Suppressor macrophage treated with lipopolysaccharide for 4 hours (primary cell): ENCODE data around the gene LPA.
"Not testable (repeated sequence)": the region's sequence is repeated elsewhere in the genome, so short reads cannot be mapped to it uniquely, and the experiment has no call there.

Experiments used
- DNase-seq: peaks from one replicate; pipeline ENCODE4 v3.0.0-alpha.2; 2020

Gene LPA

DNA sequence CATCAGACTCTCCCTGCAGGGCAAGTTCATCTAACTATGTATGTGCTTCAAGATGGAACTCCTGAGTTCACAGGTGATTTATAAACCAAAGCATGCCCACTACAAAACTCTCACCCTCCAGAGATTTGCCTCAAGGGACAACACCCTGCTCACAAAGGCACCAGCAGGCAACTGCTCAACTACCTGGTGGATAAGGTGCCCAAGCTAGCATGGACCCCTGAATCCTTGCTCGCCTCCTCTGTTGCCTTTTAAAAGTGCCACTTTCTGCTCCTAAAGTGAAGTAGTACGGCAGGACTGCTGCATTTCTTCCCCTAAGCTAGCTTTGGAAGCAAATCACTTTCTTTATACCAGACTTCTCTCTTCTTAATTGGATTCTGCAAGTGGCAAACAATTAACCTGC is 1.2 kb downstream of the LPA start:
- no peak for DNase-seq

DNA sequence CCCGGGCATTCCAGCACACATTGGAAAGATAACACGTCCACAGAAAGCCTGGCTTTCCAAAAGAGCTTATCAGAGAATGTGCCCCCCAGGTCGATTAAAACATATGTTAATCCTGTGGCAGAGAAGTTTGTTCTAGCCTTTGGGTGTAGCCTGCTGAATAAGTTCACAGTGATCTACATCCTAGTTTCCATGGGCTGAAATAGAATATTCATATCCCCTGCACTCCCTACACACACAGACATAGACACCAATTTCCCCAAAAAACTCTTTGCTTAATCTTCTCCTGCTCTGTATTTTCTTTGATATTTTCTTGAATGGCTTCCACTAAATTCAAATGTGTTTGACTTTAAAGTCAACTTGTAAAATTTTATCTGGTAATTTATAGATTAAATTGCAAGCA is 1.6 kb downstream of the LPA start:
- no peak for DNase-seq

DNA sequence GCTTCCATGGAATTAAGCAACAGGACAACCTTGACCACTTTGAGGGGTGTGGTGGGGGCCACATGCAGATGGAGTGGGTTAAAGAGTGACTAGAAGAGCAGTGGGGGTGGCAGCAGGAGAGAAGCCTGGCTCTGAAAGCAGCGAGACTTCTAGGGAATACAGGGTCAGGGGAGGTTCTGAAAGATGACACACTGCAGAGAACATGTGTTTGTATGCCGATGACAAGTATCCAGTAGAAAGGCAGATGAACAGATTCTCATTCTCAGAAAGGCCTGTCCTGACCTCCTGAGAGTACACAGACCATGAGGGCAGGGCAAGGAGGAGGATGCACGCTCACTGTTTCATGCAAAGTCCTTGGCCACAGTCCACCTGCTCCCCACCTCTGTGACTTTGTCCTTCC is 2.9 kb downstream of the LPA start:
- DNase-seq, result no peak

DNA sequence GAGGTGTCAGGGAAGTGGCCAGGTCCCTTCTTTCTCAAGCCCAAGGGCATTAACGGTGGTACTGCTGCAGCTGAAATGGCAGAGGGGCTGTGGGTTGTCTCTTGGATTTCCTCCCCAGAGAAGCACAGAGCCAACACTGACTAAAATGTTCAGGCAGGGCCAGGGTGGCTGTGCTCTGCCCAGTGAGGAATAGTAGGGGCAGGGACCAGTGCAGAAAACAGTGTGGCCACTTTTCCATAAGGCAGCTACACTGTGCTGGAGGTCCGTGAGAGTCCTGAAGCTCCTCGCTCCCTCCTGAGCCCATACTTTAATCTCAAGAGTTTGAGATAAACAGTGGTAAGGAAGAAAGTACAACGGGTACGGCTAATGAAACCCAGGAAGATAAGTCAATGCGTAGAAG is 4.5 kb downstream of the LPA start:
- DNase-seq, result no peak

DNA sequence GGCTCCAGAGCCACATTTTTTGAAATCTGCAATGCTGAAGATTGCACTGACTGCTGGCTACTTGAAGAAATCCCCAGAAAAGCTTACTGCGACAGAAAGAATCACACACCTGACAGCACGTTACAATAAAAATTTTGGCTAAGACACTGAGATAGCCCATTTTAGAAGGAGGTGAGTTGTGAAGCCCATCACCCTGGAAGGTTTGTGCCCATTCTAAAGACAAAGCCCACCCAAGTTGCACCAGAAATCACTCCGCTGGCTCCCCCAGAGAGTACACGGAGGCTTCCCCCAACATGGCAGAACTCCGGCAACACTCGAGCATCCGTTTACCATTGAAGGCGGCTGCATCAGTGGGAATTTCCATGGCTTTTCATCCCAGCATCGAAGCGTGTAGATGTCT is 29.4 kb downstream of the LPA start:
- DNase-seq, result no peak

DNA sequence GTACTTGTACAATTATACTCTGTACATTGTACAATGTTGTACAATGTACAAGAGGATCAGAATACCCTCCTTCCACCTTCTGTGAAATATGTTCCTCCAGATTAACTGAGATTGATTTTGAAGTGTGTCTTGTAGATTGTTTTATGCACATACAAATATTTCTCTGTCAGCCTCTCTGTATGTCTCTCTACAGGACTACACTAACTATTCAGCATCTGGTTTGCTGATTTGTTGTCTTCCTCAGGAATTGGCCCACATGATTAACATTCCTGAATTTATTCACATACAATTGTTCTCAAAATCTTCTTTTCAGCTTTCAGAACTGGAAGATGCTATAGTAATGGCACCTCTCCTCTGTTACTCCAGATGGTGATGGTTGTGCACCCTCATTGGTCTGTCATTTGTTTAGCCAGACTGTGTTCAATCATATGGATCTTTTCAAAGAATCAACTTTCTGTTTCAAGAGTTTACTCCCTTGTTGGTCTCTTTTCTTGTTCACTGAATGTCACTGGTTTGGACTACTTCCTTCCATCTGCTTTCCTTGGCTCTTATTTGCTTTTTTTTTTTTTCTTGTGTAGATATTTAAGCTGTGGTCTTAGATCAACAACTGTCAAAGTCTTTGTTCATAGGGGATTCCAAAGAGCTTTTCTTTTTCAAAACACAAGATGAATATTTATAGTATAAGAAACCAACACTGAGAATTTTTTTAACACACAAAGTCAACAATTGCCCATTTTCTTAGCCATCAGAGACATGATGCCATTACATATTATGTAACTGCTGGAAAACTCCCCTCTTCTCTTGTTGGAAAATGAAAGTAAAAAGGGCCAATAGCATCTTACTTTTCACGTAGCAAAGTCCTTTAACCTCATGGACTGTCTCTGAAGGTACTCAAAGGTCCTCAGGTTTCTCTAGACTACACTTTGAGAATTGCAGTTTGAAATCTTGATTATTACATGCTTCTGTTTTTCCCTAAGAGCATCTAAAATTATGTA is 67.9 kb downstream of the LPA start:
- DNase-seq, result no peak

DNA sequence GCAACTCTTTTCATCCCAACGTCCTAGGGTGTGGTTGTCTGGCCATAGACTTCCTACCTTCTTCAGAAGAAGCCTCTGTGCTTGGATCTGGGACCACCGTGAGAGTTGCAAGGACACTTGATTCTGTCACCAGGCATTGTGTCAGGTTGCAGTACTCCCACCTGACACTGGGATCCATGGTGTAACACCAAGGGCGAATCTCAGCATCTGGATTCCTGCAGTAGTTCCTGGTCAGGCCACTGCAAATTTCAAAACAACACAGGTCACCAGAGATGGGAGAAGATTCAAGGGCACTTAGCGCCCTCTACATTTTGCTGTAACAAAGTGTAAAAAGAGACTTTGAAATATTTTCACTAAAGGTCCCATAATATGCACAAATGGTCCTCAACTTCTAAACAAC is 68.8 kb downstream of the LPA start:
- DNase-seq, result not testable (repeated sequence)

DNA sequence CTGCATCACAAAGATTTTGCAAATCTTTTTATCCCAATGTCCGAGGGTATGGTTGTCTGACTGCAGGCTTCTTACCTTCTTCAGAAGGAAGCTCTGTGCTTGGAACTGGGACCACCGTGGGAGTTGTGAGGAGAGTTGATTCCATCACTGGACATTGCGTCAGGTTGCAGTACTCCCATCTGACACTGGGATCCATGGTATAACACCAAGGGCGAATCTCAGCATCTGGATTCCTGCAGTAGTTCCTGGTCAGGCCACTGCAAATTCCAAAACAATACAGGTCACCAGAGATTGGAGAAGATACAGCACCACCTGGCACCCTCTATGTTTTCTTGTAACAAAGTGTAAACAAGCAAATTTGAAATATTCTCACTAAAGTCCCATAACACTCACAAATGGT is 77.7 kb downstream of the LPA start:
- DNase-seq, result no peak

DNA sequence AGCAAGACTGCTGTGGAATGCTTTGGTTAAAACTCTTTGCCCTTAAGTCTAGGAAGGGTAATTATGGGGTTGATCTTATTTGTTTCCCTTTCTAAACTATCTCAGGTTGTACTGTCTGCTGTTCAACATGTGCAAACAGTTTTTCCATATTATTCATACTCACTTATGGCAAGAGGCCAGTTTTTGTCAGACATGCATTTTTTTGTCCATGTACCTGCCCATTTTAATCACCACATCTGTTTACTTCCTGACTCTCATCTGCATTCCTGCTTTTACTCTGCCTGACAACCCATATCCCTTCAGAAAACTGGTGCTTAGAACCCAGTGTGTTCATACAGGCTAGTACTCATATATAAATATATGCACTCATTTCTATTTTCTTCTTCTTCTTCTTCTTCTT is 80.3 kb downstream of the LPA start:
- no peak for DNase-seq

DNA sequence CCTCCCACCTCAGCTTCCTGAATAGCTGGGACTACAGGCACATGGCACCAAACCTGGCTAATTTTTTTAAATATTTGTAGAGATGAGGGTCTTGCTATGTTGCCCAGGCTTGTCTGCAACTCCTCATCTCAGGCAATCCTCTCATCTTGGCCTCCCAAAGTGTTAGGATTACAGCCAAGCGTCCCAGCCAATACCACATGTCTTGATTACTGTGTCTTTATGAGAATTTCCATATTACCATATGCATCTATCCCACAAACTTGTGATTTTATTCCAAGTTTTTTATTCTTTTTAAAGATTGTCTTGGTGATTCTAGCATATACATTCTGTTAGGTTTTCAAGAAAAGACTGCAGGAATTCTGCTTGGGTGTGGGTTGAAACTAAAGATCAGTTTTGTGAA is 82.7 kb downstream of the LPA start:
- DNase-seq, result no peak

DNA sequence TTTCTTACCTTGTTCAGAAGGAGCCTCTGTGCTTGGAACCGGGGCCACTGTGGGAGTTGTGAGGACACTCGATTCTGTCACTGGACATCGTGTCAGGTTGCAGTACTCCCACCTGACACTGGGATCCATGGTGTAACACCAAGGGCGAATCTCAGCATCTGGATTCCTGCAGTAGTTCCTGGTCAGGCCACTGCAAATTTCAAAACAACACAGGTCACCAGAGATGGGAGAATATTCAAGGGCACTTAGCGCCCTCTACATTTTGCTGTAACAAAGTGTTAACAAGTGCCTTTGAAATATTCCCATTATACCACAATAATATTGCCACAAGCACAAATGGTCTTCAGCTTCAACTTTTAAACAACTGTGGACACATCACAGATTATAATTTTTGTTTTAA is 85.6 kb downstream of the LPA start:
- DNase-seq, result not testable (repeated sequence)

DNA sequence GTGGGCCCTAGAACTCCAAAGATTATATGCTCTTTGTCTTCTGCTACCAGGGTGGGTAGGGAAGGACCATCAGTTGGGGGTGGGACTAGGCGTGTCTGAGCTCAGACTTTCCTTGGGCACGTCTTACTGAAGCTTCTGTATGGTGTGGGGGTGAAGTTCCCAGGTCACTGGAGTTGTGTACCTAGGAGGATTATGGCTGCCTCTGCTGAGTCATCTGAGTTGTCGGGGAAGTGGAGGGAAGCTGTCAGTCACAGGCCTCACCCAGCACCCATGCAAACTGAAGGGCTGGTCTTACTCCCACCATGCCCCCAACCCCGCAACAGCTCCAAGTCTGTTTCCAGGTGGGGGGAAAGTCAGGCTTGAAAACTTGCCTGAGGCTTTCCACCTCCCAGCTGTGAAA is 90.1 kb downstream of the LPA start:
- DNase-seq, result no peak

DNA sequence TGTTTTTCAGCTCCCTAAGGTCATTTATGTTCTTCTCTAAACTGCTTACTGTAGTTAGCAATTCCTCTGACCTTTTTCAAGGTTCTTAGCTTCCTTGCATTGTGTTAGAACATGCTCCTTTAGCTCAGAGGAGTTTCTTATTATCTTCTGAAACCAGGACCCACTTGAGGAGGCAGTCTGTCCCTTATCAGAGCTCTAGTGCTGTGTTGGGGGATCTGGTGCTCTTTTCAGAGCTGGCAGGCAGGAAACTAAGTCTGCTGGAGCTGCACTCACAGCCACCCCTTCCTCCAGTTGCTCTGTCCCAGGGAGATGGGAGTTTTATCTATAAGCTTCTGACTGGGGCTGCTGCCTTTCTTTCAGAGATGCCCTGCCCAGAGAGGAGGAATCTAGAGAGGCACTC is 92.9 kb downstream of the LPA start:
- not testable (repeated sequence) for DNase-seq

DNA sequence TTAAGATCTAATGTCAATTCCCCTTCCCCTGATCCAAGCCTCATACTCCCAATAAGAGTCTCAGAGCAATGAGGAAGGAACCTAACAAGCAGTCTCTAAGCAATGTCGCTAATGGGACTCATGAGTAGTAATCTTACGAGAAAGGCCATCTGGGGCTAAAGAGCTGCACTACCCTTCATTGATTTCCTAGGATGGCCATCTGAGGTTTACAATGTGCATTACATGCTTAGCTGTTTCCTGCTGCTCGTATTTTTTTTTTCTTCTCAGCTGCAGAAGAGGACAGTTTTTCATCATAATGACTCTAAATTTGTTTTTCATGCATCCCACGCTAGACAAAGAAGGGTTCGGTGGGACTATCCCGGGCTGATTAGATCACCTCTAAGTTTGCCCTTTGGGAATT is 119.3 kb downstream of the LPA start:
- DNase-seq, result no peak

DNA sequence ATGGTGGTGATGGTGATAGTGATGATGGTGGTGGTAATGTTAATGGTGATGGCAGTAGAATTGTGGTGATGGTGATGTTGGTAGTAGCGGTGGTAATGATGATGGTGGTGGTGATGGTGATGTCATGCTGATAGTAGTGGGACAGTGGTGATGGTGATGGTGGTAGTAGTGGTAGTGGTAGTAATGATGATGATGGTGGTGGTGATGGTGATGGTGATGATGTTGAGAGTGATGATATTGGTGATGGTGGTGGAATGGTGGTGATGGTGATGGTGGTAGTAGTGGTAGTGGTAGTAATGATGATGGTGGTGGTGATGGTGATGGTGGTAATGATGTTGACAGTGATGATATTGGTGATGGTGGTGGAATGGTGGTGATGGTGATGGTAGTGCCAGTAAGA is 128.8 kb downstream of the LPA start:
- DNase-seq, result no peak

DNA sequence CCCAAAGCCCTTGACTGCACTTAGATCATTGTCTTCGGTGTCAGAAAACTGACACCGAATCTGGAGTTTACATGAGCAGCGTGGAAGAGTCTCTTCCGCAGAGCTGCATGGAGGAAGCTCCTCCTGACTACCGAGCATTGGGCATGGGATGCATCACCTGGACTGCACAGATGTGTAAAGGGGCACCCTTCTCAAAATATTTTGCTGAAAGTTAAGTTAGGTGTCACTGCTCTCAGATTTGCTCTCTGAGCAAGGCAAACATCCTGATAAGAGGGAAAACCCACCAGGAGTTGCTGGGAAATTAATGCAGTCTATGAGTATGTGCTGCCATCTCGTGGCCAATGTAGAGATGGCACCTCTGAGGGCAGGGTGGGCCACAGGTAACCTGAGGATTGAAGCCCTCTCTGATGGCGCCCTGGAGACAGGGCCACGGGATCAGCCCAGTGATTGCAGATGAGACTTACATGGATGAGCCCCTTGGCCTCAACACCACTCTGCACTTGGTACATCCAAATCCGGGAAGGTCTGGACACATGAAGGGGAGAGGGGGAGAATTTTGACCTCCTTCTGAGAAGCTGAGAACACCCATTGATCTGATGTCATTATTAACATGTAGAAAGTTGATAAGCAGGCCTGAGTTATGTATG is 129.9 kb downstream of the LPA start:
- DNase-seq, result peak; percentile 41

DNA sequence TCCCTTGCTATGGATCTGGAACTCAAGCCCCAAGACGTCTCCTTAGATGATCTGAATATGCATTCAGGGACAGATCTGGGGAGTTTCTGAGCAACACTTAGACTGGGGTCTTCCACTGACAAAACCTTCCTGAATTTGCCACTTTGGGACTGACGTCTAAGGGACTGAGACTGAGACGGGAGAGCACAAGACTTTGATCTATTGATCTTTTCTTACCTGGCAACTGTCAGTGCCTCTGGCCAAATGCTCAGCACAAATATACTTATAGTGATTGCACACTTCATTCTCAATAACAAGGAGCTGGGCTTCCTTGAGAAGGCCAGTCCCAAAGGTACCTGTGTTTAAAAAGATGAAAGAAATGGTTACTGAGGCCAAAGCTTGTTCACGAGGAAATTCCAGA is 131.8 kb downstream of the LPA start:
- no peak for DNase-seq

DNA sequence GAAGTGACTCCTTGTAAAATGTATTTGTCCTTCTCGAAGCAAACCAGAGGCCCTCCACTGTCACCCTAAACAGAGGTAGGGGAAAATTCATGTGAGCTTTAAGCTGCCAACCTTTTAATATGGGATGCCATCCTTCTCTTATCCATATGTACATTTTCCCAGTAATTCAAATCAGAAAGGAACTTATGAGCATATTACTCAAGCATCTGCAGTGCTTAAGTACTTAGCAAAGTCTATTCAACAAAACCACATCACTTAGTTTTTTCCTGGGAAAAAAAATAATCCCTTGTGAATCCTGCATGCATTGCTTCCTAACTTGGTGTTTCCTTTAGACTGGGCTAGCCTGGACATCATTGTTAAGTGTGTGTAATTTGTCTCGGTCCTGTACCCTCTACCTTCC is 132.2 kb downstream of the LPA start:
- DNase-seq, result no peak

DNA sequence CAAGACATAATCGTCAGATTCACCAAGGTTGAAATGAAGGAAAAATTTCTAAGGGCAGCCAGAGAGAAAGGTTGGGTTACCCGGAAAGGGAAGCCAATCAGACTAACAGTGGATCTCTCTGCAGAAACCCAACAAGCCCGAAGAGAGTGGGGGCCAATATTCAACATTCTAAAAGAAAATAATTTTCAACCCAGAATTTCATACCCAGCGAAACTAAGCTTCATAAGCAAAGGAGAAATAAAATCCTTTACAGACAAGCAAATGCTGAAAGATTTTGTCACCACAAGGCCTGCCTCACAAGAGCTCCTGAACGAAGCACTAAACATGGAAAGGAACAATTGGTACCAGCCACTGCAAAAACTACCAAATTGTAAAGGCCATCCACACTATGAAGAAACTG is 134.6 kb downstream of the LPA start:
- DNase-seq, result not testable (repeated sequence)

DNA sequence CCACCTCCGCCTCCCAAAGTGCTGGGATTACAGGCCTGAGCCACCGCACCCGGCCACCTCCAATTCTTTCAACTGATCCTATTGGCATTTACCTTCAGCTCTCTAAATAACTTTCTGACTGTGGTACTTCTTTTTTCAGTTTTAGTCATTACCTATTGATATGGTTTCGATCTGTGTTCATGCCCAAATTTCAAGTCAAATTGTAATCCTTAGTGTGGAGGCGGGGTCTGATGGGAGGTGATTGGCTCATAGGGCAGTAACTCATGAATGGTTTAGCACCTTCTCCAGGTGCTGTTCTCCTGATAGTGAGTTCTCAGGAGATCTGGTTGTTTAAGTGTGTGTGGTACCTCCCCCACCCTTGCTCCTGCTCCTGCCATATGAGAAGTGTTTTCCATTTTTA is 140.9 kb downstream of the LPA start:
- DNase-seq, result no peak

DNA sequence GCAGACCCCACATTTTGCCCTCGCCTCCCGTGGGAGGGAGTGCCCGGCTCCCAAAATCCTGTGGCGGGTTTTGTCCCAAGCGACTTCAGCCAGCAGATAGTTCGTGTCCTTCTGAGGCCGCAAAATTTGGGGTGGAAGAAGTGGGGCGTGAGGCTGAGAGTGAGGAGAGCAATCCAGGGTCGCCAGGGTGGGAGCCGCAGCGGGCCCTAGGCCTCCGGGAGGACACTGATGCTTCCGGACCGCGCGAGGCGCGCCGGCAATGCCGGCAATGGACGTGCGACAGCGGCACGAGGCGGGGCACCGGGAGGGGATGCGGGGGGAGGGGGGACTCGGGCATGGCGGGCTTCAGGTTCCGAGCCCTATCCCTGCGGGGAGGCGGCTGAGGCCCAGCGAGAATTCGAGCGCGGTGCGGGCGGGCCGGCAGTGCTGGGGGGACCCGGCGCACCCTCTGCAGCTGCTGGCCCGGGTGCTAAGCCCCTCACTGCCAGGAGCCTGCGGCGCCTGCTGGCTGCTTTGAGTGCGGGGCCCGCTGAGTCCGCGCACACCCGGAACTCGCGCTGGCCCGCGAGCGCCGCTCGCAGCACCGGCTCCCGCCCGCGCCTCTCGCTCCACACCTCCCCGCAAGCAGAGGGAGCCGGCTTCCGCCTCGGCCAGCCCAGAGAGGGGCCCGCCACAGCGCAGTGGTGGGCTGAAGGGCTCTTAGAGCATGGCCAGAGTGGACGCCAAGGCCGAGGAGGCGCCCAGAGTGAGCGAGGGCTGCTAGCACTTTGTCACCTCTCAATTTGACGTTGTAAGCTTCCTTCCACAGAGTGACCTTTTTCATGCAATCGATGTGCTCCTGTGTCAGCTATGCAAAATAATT is 143.8 kb downstream of the LPA start:
- peak; percentile 68 for DNase-seq

DNA sequence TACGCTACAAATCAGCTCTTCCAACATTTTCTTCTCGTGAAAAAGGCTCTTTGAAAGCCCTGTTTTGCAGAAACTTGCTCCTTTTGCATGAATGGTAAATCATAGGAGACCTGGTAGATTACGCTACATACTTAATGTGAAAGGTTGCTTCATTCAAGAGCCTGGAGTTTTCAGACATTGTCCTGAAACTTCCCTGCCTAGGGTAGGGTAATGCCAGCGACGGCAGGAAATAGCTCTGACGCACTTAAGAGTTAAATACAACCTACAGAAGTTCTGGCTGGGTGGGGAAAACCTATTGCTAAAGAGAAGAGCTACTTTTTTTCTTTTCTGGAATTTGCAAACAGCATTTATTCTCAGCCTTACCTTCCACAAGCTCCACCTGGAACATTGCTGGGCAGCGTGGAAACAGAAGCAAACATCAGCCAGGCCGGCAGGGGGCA is 144.5 kb downstream of the LPA start:
- no peak for DNase-seq

DNA sequence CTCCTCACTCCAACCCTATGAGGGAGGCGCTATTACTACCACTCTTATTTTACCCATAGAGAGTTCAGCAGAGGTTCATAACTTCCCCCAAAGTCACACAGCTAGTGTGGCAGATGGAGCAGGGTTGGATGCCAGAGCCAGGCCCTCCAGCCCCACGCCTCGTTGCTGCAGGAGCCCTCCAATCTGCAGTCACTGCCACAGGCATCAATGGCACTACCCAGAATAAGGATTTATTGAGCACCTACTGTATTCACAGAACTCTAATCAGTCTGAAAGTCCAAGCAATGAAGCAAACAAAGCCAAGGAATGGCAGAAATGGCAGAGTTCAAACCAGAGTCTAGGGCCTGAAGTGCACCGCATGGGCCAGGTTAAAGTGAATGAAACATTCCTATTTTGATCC is 144.9 kb downstream of the LPA start:
- no peak for DNase-seq
